SK-N-MC (cell line): ENCODE data around the gene PCDHGB7.

Experiments
- DNase-seq: peaks from one replicate; pipeline ENCODE4 v3.0.0-alpha.2; 2011; ENCODE audit warnings: low read depth, low spot score
- H3K27ac ChIP-seq: fragments of 200-600 bp; sonication (generic); 2 replicates; pipeline ENCODE4 v1.5.1; 2016; ENCODE audit warnings: mixed run types
- H3K36me3 ChIP-seq: fragments of 200-600 bp; sonication (generic); 2 replicates; pipeline ENCODE4 v1.6.1; 2017; ENCODE audit warnings: antibody characterized with exemption, low read length, mixed read lengths; ENCODE audit not compliant: insufficient read depth
- H3K4me3 ChIP-seq: fragments of 200-600 bp; sonication (generic); 2 replicates; pipeline ENCODE4 v1.5.1; 2016
- H3K9ac ChIP-seq: fragments of 200-600 bp; sonication (generic); 2 replicates; pipeline ENCODE4 v1.8.0; 2017; ENCODE audit warnings: mixed run types, mixed read lengths; ENCODE audit not compliant: insufficient read length
- H3K9me3 ChIP-seq: fragments of 200-600 bp; sonication (generic); 2 replicates; pipeline ENCODE4 v1.6.1; 2017; ENCODE audit warnings: low read depth, mild to moderate bottlenecking, antibody characterized with exemption, low read length, moderate library complexity, mixed read lengths
- EZH2 ChIP-seq: fragments of 200-600 bp; sonication (generic); IDR thresholded peaks from one replicate; pipeline ENCODE4 v1.6.1; 2017; ENCODE audit warnings: antibody characterized with exemption
- FOXP2 ChIP-seq: optimal IDR thresholded peaks from 2 replicates; pipeline ENCODE3; 2011; ENCODE audit warnings: mild to moderate bottlenecking, moderate library complexity; ENCODE audit not compliant: insufficient read depth; ENCODE audit errors: extremely low read length, control extremely low read depth
- POLR2AphosphoS5 ChIP-seq: IDR thresholded peaks from 2 replicates; pipeline ENCODE4 v1.6.1; 2012; ENCODE audit warnings: mild to moderate bottlenecking, low read depth, low read length, borderline replicate concordance

Gene PCDHGB7

GRCh38 chr5:141465351-141465750, 47.9 kb downstream of the PCDHGB7 start:
- no peak overlapping the region for H3K4me3 ChIP-seq

More at GRCh38 chr5:141465351-141465750, 47.9 kb downstream of the PCDHGB7 start:
- H3K9me3 ChIP-seq, result no peaks in the 10 kb centered on the region
- no peaks in the 10 kb centered on the region for H3K36me3 ChIP-seq
- TF ChIP-seq FOXP2, result no peak
- no peak for TF ChIP-seq POLR2AphosphoS5
- no peak for TF ChIP-seq EZH2
- H3K9ac ChIP-seq, result no peak overlapping the region
- no peak for DNase-seq
- no peak overlapping the region for H3K27ac ChIP-seq
